ENCODE results near the gene HHAT. TPM values are rescaled to one million over a fixed set of nuclear protein-coding genes. Genes with fewer than 3 reads are reported as not detected.

The HHAT gene
- total RNA-seq, 1 donor from 2014 or later: 2.9 TPM

DNA sequence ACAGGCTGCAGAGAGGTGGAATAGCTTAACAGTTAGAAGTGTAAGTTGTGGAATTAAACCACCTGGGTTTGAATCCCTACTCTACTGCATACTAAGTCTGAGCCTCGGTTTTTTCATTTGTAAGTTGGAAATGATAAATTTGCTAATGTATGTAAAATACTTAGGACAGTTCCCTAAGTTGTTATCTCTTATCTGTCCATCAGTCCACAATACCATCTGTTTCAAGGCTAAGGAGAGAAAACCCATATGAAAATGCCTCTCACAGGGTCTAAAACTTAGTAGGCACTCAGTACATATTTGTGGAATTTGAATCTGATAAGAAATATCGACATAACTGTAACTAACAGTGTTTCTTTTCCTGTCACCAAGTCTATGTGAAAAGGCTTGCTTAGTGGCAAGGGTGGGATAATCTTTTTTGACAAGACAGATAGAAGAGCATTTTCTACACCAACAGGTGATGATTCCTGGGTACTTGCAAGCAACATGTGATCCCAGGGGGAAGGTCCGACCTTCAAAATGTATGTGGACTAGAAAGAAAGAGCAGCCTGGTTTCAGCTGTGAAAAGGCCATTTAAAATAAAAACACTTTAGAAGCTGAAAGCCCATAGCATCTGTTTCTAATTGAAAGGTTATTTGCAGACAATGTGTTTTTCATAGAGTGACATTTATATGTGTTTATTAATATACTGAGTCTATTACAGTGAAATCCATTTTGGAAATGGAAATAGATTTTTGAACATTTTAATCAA is 202.9 kb downstream of the HHAT start:
- no peak for FAIRE-seq
- Histone ChIP-seq H3K27me3 (ENCODE audit: control insufficient read depth, insufficient read depth, low read length) (no peaks in the 10 kb centered on the region), H3K36me3 (ENCODE audit: control insufficient read depth, insufficient read depth, low read length) (no peaks in the 10 kb centered on the region), H3K4me3 (ENCODE audit: low read depth, low read length) (no peak overlapping the region)
- TF ChIP-seq, protein P1, sequence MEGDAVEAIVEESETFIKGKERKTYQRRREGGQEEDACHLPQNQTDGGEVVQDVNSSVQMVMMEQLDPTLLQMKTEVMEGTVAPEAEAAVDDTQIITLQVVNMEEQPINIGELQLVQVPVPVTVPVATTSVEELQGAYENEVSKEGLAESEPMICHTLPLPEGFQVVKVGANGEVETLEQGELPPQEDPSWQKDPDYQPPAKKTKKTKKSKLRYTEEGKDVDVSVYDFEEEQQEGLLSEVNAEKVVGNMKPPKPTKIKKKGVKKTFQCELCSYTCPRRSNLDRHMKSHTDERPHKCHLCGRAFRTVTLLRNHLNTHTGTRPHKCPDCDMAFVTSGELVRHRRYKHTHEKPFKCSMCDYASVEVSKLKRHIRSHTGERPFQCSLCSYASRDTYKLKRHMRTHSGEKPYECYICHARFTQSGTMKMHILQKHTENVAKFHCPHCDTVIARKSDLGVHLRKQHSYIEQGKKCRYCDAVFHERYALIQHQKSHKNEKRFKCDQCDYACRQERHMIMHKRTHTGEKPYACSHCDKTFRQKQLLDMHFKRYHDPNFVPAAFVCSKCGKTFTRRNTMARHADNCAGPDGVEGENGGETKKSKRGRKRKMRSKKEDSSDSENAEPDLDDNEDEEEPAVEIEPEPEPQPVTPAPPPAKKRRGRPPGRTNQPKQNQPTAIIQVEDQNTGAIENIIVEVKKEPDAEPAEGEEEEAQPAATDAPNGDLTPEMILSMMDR (IDR thresholded peaks at IDR 0.05; ENCODE audit: insufficient read depth, low read length, severe bottlenecking): no peak
- DNase-seq (ENCODE audit: low read depth): no peak

DNA sequence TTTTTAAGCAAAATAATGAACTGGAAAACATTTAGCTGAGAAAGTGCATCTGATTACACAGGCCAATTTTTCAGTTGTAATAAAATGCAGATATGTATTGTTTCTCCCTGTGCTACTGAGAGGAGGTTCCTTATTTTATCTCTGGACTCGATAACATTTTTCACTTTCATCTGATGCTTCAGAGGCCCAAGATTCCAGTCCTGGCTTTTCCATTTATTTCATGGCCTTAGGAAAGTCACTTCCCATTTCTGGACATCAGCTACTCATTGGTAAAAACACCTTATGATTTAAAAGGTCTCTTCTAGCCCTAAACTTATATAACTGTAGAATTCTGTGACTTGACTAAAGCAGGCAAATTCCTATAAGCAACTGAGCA is 203.5 kb downstream of the HHAT start:
- H3K36me3 ChIP-seq (ENCODE audit: control insufficient read depth, insufficient read depth, low read length): no peaks in the 10 kb centered on the region
- H3K27me3 ChIP-seq (ENCODE audit: control insufficient read depth, insufficient read depth, low read length): no peaks in the 10 kb centered on the region
- H3K4me3 ChIP-seq (ENCODE audit: low read depth, low read length): no peak overlapping the region
- FAIRE-seq (no peak), DNase-seq (ENCODE audit: low read depth) (no peak)
- TF ChIP-seq, protein P1 (IDR thresholded peaks at IDR 0.05; ENCODE audit: insufficient read depth, low read length, severe bottlenecking): no peak

DNA sequence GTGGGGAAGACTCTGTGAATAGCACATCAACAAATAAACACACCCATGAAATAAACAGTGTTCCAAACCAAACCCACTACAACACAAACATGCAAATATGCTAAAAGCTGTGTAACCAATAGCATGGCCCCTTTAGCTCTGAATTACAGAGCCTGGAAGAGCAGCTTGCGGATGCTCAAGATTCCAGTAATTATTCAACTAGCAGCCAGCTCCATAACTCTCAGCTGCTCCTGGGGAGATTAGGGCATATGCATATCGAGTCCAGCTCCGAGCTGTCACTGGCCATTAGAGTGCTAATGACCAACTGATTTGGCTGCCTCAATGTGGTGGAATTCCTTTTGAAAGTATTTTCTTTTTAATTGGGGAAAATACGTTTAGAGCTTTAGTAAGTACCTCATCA is 207.1 kb downstream of the HHAT start:
- DNase-seq (ENCODE audit: low read depth): no peak
- TF ChIP-seq, protein P1 (IDR thresholded peaks at IDR 0.05; ENCODE audit: insufficient read depth, low read length, severe bottlenecking): no peak
- no peak for FAIRE-seq

DNA sequence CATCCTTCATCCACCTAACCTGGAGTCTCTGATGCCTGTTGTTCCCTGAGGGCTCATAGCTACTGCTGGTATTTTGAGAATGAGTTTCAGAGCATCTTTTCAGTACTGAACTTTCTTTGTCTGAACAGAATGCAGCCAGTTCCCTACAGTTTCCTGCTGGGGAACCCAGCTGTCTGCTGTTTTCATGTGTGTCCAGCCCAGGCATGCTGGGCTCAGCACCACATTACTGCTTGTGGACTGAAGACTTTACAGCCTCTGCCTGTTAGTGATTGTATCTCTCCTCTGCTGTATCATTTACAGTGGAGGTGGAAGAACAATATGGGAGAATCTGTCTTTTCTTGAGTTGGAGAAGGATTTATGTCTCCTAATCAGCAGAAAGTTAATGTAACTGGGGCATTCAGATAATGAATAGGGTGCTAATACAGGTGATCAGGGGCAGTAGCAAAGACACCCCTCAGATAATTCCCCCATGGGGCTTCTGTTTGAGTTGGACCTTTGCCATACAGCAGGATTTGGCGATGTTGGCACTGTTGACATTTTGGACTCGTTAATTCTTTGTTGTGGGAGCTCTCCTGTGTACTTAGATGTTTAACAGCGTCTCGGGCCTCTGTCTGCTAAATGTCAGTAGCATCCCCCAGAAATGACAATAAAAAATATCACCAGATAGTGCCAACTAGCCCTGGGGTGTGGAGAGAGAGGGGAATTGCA is 207.7 kb downstream of the HHAT start:
- DNase-seq (ENCODE audit: low read depth): no peak
- no peak for FAIRE-seq
- Histone ChIP-seq H3K36me3 (ENCODE audit: control insufficient read depth, insufficient read depth, low read length) (no peaks in the 10 kb centered on the region), H3K4me3 (ENCODE audit: low read depth, low read length) (no peak overlapping the region), H3K27me3 (ENCODE audit: control insufficient read depth, insufficient read depth, low read length) (no peaks in the 10 kb centered on the region)
- TF ChIP-seq, protein P1 (IDR thresholded peaks at IDR 0.05; ENCODE audit: insufficient read depth, low read length, severe bottlenecking): no peak

More for the DNA sequence above, 207.1 kb downstream of the HHAT start:
- Histone ChIP-seq H3K27me3 (ENCODE audit: control insufficient read depth, insufficient read depth, low read length) (no peaks in the 10 kb centered on the region), H3K4me3 (ENCODE audit: low read depth, low read length) (no peak overlapping the region), H3K36me3 (ENCODE audit: control insufficient read depth, insufficient read depth, low read length) (no peaks in the 10 kb centered on the region)

DNA sequence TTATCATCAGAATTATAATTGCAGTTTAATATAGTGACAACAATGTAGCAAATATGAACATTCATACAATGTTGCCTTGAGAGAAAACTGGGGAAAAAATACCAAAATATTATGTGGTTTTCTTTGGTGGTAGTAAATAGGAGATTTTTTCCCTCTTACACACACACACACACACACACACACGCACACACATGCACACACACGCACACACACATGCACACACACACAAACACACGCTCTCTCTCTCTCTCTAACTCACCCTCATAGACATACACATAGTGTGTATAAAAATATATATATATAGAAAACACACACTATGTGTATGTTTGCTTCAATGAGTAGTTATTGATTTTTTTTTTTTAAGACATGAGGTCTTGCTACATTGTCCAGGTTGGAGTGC is 211.6 kb downstream of the HHAT start:
- no peak for FAIRE-seq
- TF ChIP-seq, protein P1 (IDR thresholded peaks at IDR 0.05; ENCODE audit: insufficient read depth, low read length, severe bottlenecking): no peak
- Histone ChIP-seq H3K4me3 (ENCODE audit: low read depth, low read length) (no peak overlapping the region), H3K36me3 (ENCODE audit: control insufficient read depth, insufficient read depth, low read length) (no peaks in the 10 kb centered on the region), H3K27me3 (ENCODE audit: control insufficient read depth, insufficient read depth, low read length) (no peaks in the 10 kb centered on the region)
- no peak for DNase-seq (ENCODE audit: low read depth)

Data from bronchial epithelial cell (primary cell).